ENCODE results near the gene TMBIM6.
A peak's percentile ranks its signal among the peaks of the same experiment; 100 is the strongest.

Gene TMBIM6

DNA sequence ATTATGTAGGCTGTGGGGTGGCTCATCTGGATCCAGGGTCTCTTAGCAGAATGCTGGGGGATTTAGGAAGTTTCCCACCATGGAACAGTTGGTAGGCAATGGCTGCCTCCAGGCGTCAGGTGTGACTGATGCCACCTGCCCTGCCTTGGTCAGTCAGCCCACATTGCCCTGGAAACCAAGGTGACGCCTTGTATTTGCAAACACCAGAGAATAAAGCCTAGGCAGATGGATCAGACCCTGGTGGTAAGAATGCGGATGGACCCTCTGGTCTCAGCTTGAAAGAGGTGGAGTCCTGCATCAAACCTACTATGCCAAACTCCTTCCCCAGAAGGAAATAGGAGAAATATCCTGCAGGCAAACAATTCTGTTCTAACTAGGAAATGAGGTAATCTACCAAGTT is 48.6 kb downstream of the TMBIM6 start:
- no peak for DNase-seq (ENCODE audit: insufficient read length, low spot score)
- TF ChIP-seq TAF1 (IDR thresholded peaks at IDR 0.05; ENCODE audit: low read depth, low read length), result no peak
- no peak for TF ChIP-seq POLR2A (IDR thresholded peaks at IDR 0.05; ENCODE audit: low read depth, low read length)
- no peak for TF ChIP-seq PAX5 (IDR thresholded peaks at IDR 0.05; ENCODE audit: insufficient read depth, low read length, severe bottlenecking)
- no peak for TF ChIP-seq SPI1 (IDR thresholded peaks at IDR 0.05; ENCODE audit: low read depth, low read length)
- no peak for FAIRE-seq

DNA sequence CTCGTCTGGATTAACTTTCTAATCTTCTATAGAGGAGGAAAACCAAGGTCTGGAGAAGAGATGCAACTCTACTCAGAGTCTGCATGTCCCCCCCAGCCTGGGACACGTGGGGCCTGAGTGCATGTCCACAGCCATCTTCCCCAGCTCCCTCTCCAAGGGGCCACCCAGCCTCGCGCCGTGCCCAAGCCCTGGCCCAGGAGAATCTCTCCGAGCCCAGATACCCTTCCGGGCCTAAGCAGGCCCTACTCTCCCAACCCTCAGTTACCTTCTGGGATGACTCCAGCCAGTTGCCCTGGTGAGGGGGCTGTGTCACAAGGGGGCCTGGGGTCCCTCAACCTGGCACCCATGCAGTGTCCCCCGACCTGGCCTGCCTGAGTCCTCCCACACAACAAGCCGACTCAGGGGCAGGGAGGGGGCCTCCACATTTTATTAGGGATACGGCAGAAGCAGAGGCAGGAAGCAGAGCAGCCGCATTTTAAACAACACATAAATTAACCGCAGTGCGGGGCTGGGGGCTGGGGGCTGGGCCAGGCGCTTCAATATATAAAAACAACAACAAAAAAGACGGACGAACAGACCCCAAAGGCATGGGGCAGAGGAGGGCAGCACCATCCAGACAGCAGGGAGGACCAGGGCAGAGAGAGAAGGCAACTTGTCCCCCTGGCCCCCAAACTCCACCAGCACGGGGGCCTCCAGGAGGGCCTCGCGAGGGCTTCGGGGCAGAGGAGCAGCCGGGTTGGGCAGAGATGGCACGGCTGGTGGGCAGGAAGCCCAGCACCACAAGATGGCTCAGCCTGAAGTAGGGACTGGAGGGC is 49.6 kb downstream of the TMBIM6 start:
- TF ChIP-seq POLR2AphosphoS5 (IDR thresholded peaks at IDR 0.05; ENCODE audit: low read depth, low read length) (no peak), SPI1 (IDR thresholded peaks at IDR 0.05; ENCODE audit: low read depth, low read length) (no peak), POU2F2 (IDR thresholded peaks at IDR 0.05; ENCODE audit: low read depth, low read length) (no peak), POLR2A (IDR thresholded peaks at IDR 0.05; ENCODE audit: low read depth, low read length) (no peak), TAF1 (IDR thresholded peaks at IDR 0.05; ENCODE audit: low read depth, low read length) (no peak), PAX5 (IDR thresholded peaks at IDR 0.05; ENCODE audit: insufficient read depth, low read length, severe bottlenecking) (no peak)
- FAIRE-seq (no peak), DNase-seq (ENCODE audit: insufficient read length, low spot score) (no peak)

GRCh38 chr12:49791700-49792099 is 50.3 kb downstream of the TMBIM6 start:
- FAIRE-seq, result no peak
- TF ChIP-seq PAX5 (IDR thresholded peaks at IDR 0.05; ENCODE audit: insufficient read depth, low read length, severe bottlenecking), result no peak
- TF ChIP-seq POU2F2 (IDR thresholded peaks at IDR 0.05; ENCODE audit: low read depth, low read length), result no peak
- no peak for TF ChIP-seq POLR2AphosphoS5 (IDR thresholded peaks at IDR 0.05; ENCODE audit: low read depth, low read length)
- TF ChIP-seq POLR2A (IDR thresholded peaks at IDR 0.05; ENCODE audit: low read depth, low read length), result no peak
- no peak for TF ChIP-seq SPI1 (IDR thresholded peaks at IDR 0.05; ENCODE audit: low read depth, low read length)
- TF ChIP-seq TAF1 (IDR thresholded peaks at IDR 0.05; ENCODE audit: low read depth, low read length), result no peak
- DNase-seq (ENCODE audit: insufficient read length, low spot score), result no peak

GRCh38 chr12:49792181-49792970 is 51.0 kb downstream of the TMBIM6 start:
- TF ChIP-seq PAX5 (IDR thresholded peaks at IDR 0.05; ENCODE audit: insufficient read depth, low read length, severe bottlenecking) (no peak), POLR2A (IDR thresholded peaks at IDR 0.05; ENCODE audit: low read depth, low read length) (no peak), SPI1 (IDR thresholded peaks at IDR 0.05; ENCODE audit: low read depth, low read length) (no peak), POLR2AphosphoS5 (IDR thresholded peaks at IDR 0.05; ENCODE audit: low read depth, low read length) (no peak), TAF1 (IDR thresholded peaks at IDR 0.05; ENCODE audit: low read depth, low read length) (no peak), POU2F2 (IDR thresholded peaks at IDR 0.05; ENCODE audit: low read depth, low read length) (no peak)
- DNase-seq (ENCODE audit: insufficient read length, low spot score), result no peak
- FAIRE-seq, result no peak

DNA sequence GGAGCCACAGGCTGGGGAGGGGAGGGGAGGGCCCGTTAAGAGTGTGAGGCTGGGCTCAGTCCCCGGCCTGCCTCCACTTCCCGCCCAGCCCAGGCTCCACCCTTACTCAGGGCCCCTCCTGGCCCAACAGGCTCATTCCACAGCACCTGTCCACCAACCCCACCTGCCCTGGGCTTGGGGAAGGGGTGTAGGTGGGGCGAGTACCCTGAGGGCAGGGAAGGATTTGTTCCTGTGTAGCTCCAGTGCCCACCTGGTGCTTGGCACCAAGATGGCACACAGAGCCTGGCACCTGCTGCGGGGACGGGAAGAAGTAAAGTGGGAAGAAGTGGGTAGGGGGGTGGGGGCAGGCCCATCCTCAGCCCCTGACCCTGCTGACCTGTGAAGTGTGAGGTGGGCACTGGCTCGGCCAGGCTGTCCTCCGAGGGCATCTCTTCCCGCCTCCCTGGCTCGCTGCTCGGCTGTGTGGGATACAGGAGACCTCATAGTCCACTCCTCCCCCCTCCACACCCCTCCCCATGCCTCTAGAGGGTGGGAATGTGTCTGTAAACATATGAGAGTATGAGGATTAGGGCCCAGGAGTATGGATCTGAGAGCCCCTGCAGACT is 51.7 kb downstream of the TMBIM6 start:
- TF ChIP-seq POLR2AphosphoS5 (IDR thresholded peaks at IDR 0.05; ENCODE audit: low read depth, low read length) (no peak), POLR2A (IDR thresholded peaks at IDR 0.05; ENCODE audit: low read depth, low read length) (no peak), POU2F2 (IDR thresholded peaks at IDR 0.05; ENCODE audit: low read depth, low read length) (no peak), TAF1 (IDR thresholded peaks at IDR 0.05; ENCODE audit: low read depth, low read length) (no peak), PAX5 (IDR thresholded peaks at IDR 0.05; ENCODE audit: insufficient read depth, low read length, severe bottlenecking) (no peak), SPI1 (IDR thresholded peaks at IDR 0.05; ENCODE audit: low read depth, low read length) (no peak)
- DNase-seq (ENCODE audit: insufficient read length, low spot score) (no peak), FAIRE-seq (no peak)

DNA sequence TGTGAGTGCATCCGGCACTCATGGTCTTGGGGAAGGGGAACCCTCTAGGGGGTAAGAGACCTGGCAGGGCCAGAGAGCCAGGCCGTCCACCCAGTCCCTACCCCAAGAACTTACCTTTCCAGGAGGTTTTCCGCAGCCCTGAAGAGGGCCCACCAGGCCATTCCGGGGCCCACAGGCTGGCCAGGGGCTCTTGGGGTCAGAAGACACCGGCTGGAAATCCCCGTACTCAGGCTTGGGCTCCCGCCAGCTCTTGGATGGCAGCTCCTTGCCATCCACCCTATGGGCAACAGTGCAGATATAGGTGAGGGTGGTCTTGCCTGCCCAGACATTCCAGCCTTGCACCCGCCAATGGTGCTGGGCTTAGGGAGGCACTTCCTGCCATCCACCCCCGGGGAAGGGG is 52.3 kb downstream of the TMBIM6 start:
- FAIRE-seq (no peak), DNase-seq (ENCODE audit: insufficient read length, low spot score) (no peak)
- TF ChIP-seq POLR2A (IDR thresholded peaks at IDR 0.05; ENCODE audit: low read depth, low read length), result no peak; the same call in 1 of the 2 replicates
- no peak for TF ChIP-seq SPI1 (IDR thresholded peaks at IDR 0.05; ENCODE audit: low read depth, low read length)
- TF ChIP-seq PAX5 (IDR thresholded peaks at IDR 0.05; ENCODE audit: insufficient read depth, low read length, severe bottlenecking), result no peak
- TF ChIP-seq POU2F2 (IDR thresholded peaks at IDR 0.05; ENCODE audit: low read depth, low read length), result no peak

GRCh38 chr12:49794021-49794420 is 52.7 kb downstream of the TMBIM6 start:
- TF ChIP-seq POLR2A (IDR thresholded peaks at IDR 0.05; ENCODE audit: low read depth, low read length) (no peak), POU2F2 (IDR thresholded peaks at IDR 0.05; ENCODE audit: low read depth, low read length) (no peak), POLR2AphosphoS5 (IDR thresholded peaks at IDR 0.05; ENCODE audit: low read depth, low read length) (0 out of 2 replicates have a peak, but pooled peaks have one; percentile 12), PAX5 (IDR thresholded peaks at IDR 0.05; ENCODE audit: insufficient read depth, low read length, severe bottlenecking) (no peak), SPI1 (IDR thresholded peaks at IDR 0.05; ENCODE audit: low read depth, low read length) (no peak), TAF1 (IDR thresholded peaks at IDR 0.05; ENCODE audit: low read depth, low read length) (no peak)
- no peak for DNase-seq (ENCODE audit: insufficient read length, low spot score)
- no peak for FAIRE-seq

DNA sequence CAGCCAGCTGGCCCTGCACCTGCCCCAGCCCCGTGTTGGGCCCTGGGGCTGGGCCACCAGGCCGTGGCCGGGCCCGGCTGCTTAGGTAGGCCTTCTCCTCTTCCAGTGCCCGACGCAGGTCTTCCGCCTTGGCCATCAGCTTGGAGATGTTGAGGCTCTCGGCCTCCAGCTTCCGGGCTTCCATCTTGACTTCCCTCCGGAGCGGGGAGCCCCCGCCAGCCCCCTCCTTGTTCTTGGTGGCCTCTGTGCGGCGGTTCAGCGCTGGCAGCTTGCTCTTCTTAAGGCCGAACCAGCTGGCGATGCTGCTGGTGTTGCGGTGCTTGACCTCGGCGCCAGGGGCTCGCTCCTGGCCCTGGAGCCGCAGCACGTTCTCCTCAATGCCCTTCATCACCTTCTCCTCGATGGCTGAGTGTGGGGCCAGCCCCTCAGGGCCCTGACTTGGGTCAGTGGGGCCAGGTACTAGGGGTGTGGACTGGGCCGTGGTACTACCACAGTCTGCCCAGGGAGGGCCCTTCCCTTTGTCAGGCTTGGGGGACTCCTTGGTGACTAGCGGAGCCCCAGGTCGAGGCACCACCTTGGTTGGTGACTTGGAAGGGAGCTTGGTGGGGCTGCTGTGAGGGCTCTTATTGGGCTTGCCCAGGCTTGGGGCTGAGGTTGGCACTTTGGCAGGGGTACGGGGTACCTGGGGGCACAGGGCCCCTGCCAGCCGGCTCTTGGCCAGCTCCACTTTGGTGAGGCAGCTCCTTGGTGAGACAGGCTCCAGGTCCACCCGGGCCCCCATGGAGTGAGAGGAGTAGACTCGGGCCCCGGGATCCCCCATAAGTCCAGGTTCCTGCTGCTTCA is 53.7 kb downstream of the TMBIM6 start:
- FAIRE-seq, result no peak
- no peak for DNase-seq (ENCODE audit: insufficient read length, low spot score)
- TF ChIP-seq TAF1 (IDR thresholded peaks at IDR 0.05; ENCODE audit: low read depth, low read length) (no peak), SPI1 (IDR thresholded peaks at IDR 0.05; ENCODE audit: low read depth, low read length) (no peak), POLR2A (IDR thresholded peaks at IDR 0.05; ENCODE audit: low read depth, low read length) (no peak), POLR2AphosphoS5 (IDR thresholded peaks at IDR 0.05; ENCODE audit: low read depth, low read length) (0 out of 2 replicates have a peak, but pooled peaks have one; percentile 8), POU2F2 (IDR thresholded peaks at IDR 0.05; ENCODE audit: low read depth, low read length) (no peak)

Data from GM12891 (cell line).